ENCODE measurements around the gene HEBP1.

DNA sequence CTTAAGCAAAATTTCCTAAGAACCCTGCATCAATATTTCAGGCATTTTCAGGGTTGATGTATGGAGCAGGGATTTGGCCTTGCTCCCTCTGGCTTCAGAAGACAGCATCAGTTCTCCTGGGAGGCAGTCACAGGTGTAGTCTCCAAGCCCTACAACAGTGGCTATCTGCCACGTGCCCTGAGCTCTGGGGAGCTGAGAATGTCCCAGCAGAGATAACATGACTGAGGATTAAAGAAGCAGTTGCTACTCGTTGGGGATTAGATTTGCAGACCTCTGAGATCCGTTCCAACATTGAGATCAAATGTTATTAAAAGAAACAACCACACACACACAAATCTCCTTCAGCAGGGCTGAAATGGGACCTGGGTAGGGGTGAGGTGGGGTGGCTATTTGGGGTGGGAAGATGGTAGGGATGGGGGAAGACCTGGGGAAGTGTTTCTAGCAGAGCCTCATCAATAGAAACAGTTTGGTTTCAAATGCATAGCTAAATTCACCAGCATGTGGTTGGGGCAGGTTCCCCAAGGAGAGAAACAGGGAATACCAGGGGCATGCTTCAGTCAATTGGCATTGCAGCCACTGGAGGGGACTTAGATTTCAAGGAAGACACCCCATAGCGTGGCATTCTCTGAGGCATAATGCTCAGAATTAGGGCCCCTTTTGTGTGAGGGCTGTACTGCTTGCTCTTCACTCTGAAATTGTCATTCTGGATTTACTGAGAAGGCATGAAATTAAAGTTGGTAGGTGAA, 28.9 kb upstream of the HEBP1 start:
- TF ChIP-seq, protein P1, sequence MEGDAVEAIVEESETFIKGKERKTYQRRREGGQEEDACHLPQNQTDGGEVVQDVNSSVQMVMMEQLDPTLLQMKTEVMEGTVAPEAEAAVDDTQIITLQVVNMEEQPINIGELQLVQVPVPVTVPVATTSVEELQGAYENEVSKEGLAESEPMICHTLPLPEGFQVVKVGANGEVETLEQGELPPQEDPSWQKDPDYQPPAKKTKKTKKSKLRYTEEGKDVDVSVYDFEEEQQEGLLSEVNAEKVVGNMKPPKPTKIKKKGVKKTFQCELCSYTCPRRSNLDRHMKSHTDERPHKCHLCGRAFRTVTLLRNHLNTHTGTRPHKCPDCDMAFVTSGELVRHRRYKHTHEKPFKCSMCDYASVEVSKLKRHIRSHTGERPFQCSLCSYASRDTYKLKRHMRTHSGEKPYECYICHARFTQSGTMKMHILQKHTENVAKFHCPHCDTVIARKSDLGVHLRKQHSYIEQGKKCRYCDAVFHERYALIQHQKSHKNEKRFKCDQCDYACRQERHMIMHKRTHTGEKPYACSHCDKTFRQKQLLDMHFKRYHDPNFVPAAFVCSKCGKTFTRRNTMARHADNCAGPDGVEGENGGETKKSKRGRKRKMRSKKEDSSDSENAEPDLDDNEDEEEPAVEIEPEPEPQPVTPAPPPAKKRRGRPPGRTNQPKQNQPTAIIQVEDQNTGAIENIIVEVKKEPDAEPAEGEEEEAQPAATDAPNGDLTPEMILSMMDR (IDR thresholded peaks at IDR 0.05; ENCODE audit: insufficient read depth, low read length), result no peak
- TF ChIP-seq POLR2AphosphoS5 (IDR thresholded peaks at IDR 0.05; ENCODE audit: low read depth), result no peak
- TF ChIP-seq, protein P2, sequence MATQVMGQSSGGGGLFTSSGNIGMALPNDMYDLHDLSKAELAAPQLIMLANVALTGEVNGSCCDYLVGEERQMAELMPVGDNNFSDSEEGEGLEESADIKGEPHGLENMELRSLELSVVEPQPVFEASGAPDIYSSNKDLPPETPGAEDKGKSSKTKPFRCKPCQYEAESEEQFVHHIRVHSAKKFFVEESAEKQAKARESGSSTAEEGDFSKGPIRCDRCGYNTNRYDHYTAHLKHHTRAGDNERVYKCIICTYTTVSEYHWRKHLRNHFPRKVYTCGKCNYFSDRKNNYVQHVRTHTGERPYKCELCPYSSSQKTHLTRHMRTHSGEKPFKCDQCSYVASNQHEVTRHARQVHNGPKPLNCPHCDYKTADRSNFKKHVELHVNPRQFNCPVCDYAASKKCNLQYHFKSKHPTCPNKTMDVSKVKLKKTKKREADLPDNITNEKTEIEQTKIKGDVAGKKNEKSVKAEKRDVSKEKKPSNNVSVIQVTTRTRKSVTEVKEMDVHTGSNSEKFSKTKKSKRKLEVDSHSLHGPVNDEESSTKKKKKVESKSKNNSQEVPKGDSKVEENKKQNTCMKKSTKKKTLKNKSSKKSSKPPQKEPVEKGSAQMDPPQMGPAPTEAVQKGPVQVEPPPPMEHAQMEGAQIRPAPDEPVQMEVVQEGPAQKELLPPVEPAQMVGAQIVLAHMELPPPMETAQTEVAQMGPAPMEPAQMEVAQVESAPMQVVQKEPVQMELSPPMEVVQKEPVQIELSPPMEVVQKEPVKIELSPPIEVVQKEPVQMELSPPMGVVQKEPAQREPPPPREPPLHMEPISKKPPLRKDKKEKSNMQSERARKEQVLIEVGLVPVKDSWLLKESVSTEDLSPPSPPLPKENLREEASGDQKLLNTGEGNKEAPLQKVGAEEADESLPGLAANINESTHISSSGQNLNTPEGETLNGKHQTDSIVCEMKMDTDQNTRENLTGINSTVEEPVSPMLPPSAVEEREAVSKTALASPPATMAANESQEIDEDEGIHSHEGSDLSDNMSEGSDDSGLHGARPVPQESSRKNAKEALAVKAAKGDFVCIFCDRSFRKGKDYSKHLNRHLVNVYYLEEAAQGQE (IDR thresholded peaks at IDR 0.05; ENCODE audit: insufficient replicate concordance, low read depth), result no peak
